Progenitor cell of endocrine pancreas (in vitro differentiated cells): ENCODE data around the gene MAP4K4. TPM values are rescaled to one million over a fixed set of nuclear protein-coding genes. Genes with fewer than 3 reads are reported as not detected.
A peak's percentile ranks its signal among the peaks of the same experiment; 100 is the strongest.

Experiments
- DNase-seq: peaks from one replicate; pipeline ENCODE4 v3.0.0; 2021; ENCODE audit warnings: low spot score; ENCODE audit not compliant: unreplicated experiment
- H3K27ac Mint-ChIP-seq: 2 replicates; pipeline ENCODE4 v1.8.0; 2021; ENCODE audit warnings: mild to moderate bottlenecking, moderate library complexity, mixed read lengths
- H3K27me3 Mint-ChIP-seq: 2 replicates; pipeline ENCODE4 v1.8.0; 2021; ENCODE audit warnings: mixed read lengths
- H3K36me3 Mint-ChIP-seq: 2 replicates; pipeline ENCODE4 v1.8.0; 2022; ENCODE audit warnings: mixed read lengths; ENCODE audit not compliant: insufficient read depth
- H3K4me1 Mint-ChIP-seq: 2 replicates; pipeline ENCODE4 v1.8.0; 2021; ENCODE audit warnings: low read depth, mixed read lengths
- H3K4me3 Mint-ChIP-seq: 2 replicates; pipeline ENCODE4 v1.8.0; 2021; ENCODE audit warnings: low read depth, mild to moderate bottlenecking, moderate library complexity, mixed read lengths
- H3K9me3 Mint-ChIP-seq: 2 replicates; pipeline ENCODE4 v1.8.0; 2021; ENCODE audit warnings: low read depth, mixed read lengths
- total RNA-seq: library from RNA; stranded (reverse); gene quantifications from 2 replicates; pipeline ENCODE4 v1.2.1, GENCODE V29; 2021
- TF ChIP-seq, protein P1 (sequence below): fragments of 200-600 bp; sonication (generic); IDR thresholded peaks from one replicate; pipeline ENCODE4 v1.5.0; 2021; ENCODE audit warnings: antibody characterized with exemption, mild to moderate bottlenecking; ENCODE audit not compliant: unreplicated experiment

Gene MAP4K4
- total RNA-seq, 1 donor from 2014 or later: 171 TPM

- H3K27me3 Mint-ChIP-seq: no peaks in the 10 kb centered on the region
- peaks cover 34% of the 10 kb centered on the region for H3K4me1 Mint-ChIP-seq
- TF ChIP-seq, protein P1, sequence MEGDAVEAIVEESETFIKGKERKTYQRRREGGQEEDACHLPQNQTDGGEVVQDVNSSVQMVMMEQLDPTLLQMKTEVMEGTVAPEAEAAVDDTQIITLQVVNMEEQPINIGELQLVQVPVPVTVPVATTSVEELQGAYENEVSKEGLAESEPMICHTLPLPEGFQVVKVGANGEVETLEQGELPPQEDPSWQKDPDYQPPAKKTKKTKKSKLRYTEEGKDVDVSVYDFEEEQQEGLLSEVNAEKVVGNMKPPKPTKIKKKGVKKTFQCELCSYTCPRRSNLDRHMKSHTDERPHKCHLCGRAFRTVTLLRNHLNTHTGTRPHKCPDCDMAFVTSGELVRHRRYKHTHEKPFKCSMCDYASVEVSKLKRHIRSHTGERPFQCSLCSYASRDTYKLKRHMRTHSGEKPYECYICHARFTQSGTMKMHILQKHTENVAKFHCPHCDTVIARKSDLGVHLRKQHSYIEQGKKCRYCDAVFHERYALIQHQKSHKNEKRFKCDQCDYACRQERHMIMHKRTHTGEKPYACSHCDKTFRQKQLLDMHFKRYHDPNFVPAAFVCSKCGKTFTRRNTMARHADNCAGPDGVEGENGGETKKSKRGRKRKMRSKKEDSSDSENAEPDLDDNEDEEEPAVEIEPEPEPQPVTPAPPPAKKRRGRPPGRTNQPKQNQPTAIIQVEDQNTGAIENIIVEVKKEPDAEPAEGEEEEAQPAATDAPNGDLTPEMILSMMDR: no peak
- H3K4me3 Mint-ChIP-seq: no peak overlapping the region
- no peak overlapping the region for H3K27ac Mint-ChIP-seq
- no peaks in the 10 kb centered on the region for H3K9me3 Mint-ChIP-seq
- no peak for DNase-seq
- H3K36me3 Mint-ChIP-seq: no peaks in the 10 kb centered on the region
These were observed 82.1 kb downstream of the MAP4K4 start for GRCh38 chr2:101779656-101780055.

- no peak overlapping the region for H3K4me3 Mint-ChIP-seq
- H3K27ac Mint-ChIP-seq: peak overlapping the region; percentile 67
- H3K4me1 Mint-ChIP-seq: peaks cover 20% of the 10 kb centered on the region
- H3K27me3 Mint-ChIP-seq: no peaks in the 10 kb centered on the region
- no peak for DNase-seq
- H3K36me3 Mint-ChIP-seq: no peaks in the 10 kb centered on the region
- TF ChIP-seq, protein P1: no peak
- no peaks in the 10 kb centered on the region for H3K9me3 Mint-ChIP-seq
These were observed 83.8 kb downstream of the MAP4K4 start for GRCh38 chr2:101781326-101781725.

GRCh38 chr2:101781791-101782426 is 84.4 kb downstream of the MAP4K4 start:
- no peak for DNase-seq
- Mint-ChIP-seq H3K4me1 (peaks cover 20% of the 10 kb centered on the region), H3K4me3 (no peak overlapping the region), H3K36me3 (no peaks in the 10 kb centered on the region), H3K27me3 (no peaks in the 10 kb centered on the region), H3K27ac (peak overlapping the region; percentile 67), H3K9me3 (no peaks in the 10 kb centered on the region)
- TF ChIP-seq, protein P1: no peak

DNA sequence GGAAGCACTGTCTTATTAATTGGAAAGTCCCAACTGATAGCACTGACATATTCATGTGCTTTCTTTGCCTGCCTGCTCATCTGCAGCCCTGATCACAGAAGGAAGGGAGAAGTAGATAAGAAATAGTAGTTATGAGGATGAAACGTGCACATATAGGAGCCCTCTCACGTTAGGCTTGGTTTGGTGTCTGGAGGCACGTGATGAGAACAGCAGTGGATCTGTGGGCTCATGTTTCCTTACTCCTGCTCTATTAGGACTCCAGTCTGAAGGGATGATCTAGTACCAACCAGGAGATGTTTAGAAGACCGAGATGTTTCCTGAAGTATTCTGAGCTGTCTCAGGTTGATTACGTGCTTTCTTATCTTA is 84.9 kb downstream of the MAP4K4 start:
- TF ChIP-seq, protein P1: no peak
- H3K36me3 Mint-ChIP-seq: no peaks in the 10 kb centered on the region
- no peak overlapping the region for H3K27ac Mint-ChIP-seq
- peaks cover 20% of the 10 kb centered on the region for H3K4me1 Mint-ChIP-seq
- no peak overlapping the region for H3K4me3 Mint-ChIP-seq
- no peaks in the 10 kb centered on the region for H3K27me3 Mint-ChIP-seq
- DNase-seq: no peak
- H3K9me3 Mint-ChIP-seq: no peaks in the 10 kb centered on the region

DNA sequence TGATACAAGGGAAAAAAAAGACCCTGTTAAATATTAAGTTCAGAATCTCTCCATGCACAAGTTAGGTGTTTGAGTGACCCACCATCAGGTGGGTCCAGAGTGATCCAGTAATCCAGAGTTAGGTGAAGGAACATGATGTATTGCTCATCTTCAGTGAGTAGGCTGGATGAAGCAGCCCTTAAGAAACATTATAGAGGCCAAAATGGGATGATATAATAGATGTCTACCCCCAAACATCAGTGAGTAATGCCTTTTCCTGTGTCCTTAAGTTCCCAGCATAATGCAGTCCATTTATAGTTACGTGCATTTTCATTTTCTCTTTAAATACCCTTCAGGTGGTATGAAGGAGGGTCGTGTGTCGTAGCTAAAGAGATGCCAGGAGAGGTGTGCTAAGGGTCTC is 89.6 kb downstream of the MAP4K4 start:
- Mint-ChIP-seq H3K27ac (no peak overlapping the region), H3K4me3 (no peak overlapping the region), H3K9me3 (no peaks in the 10 kb centered on the region), H3K27me3 (no peaks in the 10 kb centered on the region), H3K4me1 (peaks cover 17% of the 10 kb centered on the region), H3K36me3 (peaks cover 6% of the 10 kb centered on the region)
- DNase-seq: no peak
- TF ChIP-seq, protein P1: no peak
